Sigmoid colon (tissue), 3 donors: ENCODE measurements around the gene MASP2.
"Not testable (repeated sequence)": the region's sequence is repeated elsewhere in the genome, so short reads cannot be mapped to it uniquely, and the experiment has no call there.

Experiments
- CTCF ChIP-seq, 4 experiments: fragments of 450-650 bp in 3 of 4; fragments of 200-600 bp in 1 of 4; IDR thresholded peaks; one replicate each; pipeline ENCODE4 v1.5.1; 2016 to 2019; ENCODE audit warnings: antibody characterized with exemption in 4 of 4, mild to moderate bottlenecking in 3 of 4, moderate library complexity in 2 of 4
- POLR2A ChIP-seq, 2 donors: fragments of 450-650 bp; IDR thresholded peaks; one replicate each; pipeline ENCODE4 v1.6.1; 2016; ENCODE audit warnings: antibody characterized with exemption in 2 of 2, mild to moderate bottlenecking in 2 of 2, moderate library complexity in 2 of 2

- not testable (repeated sequence) for TF ChIP-seq CTCF, POLR2A (IDR thresholded peaks at IDR 0.05)
Measured at GRCh38 chr1:11037019-11037739, 9.9 kb downstream of the MASP2 start.
